Right kidney (tissue), 1 donor: ENCODE measurements around the gene RFC5.
"Not testable (repeated sequence)": the region's sequence is repeated elsewhere in the genome, so short reads cannot be mapped to it uniquely, and the experiment has no call there.

Source experiments
- DNase-seq: peaks from one replicate; pipeline ENCODE4 v3.0.0-alpha.2; 2016

RFC5 gene

DNA sequence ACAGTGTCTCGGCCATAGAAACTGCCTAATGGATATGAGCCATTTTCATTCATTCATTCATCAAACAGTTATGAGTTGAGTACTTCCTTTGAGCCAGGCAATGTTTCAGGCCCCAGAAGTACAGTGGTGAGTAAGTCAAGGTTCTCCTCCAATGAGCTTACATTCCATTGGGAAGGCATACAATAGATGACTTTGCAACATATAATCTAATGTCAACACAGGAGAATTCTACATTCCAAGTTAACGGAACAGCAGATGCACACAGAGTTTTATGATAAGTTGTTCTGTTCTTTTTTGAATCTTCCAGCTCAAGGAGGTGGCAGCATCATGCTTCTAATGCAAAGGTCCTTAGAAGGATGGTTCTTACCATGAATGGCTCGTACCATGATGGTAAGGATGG, 3.2 kb upstream of the RFC5 start:
- no peak for DNase-seq

DNA sequence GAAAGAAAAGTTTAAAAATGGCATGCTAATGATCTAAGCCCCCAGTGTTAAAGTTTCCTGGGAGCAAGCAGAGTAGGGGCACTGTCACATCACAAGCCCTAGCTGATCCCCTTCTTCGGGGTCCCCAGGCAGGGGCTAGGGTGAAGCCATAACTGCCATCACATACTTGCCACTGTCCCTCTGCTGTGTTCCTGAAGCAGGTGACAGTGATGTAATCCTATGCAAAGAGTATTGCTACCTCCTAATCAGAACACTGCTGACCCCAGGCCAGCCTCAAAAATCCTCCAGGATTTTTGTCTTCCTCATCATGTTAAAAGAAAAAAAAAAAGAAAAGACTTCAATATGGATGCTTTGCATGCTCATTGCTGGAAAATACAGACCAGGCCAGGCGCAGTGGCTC, 1.2 kb upstream of the RFC5 start:
- no peak for DNase-seq

DNA sequence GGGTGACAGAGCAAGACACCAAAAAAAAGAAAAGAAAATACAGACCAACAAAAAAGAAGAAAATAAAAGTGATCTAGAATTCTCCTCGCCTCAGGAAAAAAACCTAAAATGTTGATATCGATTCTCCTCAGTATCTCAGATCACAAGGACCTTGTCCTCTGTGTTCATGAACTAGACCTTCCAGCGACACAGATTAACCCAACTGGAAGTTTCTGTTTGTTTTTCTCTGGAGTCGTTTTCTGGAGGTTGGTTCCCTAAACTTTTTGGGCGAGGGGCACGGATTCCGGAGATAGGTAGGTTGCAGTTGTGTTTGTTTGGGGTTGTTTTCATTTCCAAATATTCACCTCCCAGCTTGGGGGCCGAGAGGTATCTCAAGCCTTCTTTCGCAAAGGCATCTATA, 559 bp upstream of the RFC5 start:
- DNase-seq: no peak

DNA sequence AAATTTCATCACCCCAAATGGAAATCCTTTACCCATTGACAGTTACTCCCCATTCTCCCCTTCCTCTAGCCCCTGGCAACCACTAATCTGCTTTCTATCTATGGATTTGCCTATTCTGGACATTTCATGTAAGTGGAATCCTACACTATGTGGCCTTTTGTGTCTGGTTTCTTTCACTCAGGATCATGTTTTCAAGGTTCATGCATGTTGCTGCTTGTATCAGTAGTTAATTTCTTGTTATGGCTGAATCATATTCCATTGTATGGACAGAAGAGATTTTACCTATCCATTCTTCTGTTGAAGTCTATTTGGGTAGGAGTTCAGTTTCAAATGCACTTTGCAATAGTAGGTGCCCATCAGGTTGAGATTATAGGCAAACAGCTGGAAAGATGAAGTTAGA, 1.4 kb downstream of the RFC5 start:
- no peak for DNase-seq

DNA sequence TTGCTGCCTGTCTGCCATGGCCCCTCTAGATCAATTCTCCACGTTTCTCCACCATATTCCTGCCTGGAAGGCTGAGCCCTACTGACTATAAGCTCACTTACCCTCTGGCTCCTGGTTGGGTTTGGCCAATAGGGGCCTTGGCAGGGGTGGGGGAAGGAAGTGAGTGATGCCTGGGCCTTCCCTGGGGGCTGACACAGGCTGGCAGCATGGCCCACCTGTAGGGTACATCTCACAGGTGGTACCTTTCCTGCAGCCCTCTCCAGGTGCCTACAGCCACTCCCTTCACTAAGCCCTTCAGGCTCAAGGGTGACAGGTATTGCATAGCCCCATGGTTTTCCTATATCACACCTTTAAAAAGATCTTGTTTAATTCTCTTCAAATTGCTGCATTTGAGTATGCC, 3.5 kb downstream of the RFC5 start:
- DNase-seq: no peak

DNA sequence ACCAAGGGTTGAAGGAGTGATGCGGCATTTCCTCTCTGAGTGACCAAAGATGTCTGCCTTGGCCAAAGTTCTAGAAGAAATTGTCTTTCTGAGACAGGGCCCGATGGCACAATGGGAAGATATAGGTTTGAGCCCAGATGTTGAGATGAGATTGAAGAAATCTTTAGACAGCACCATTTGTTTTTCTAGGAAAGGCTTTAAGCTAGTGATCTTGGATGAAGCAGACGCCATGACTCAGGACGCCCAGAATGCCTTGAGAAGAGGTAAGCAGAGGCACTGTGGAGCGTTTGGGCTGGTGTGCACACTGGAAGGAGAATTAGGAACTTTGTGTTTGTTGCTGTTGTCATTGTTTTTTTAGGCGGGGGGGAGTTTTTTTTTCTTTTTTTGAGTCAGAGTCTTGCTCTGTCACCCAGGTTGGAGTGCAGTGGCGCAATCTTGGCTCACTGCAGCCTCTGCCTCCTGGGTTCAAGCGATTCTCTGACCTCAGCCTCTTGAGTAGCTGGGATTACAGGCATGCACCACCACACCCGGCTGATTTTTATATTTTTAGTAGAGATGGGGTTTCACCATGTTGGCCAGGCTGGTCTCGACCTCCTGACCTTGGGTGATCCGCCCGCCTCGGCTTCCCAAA, 5.7 kb downstream of the RFC5 start:
- not testable (repeated sequence) for DNase-seq

DNA sequence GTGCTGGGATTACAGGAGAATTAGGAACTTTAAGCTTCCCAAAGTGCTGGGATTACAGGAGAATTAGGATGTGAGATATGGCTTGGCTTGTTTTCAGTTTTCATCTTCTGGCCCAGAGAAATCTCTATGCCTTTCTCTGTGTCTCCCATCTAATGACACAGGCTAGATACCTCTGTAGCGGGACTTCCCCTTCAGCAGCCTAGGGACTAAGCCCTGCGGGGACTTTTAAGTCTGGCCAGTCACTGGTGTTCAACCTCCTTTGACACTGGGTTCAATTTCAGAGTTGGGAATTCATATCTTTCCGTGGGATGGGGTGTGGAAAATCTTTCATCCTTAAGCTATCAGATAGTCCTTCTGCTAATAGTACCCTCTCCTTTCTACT, 6.2 kb downstream of the RFC5 start:
- DNase-seq: no peak

DNA sequence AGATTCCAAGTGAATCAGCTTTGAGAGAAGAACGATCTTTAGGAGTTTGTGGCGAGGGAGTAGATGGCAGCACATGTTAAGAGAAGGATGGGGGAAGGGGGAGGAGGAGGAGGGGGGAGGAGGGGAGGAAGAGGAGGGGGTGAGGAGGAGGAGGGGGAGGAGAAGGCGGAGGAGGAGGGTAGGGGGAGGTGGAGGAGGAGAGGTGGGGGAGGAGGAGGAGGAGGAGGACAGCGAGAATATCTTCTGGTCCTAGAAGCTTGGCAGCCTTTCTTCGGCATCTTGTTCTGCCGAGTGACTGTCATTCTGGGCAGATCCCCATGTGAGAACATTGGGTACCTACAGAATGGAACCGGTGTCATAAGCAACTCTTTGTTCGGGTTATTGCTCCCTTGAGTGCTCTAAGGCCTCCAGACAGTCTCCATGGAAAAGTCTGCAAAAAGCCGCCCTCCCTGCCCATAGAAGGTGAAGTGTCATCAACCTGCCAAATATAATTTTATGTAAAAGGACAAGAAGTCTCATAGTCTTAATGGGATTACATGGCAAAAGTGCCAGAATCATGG, 6.9 kb downstream of the RFC5 start:
- DNase-seq: no peak

DNA sequence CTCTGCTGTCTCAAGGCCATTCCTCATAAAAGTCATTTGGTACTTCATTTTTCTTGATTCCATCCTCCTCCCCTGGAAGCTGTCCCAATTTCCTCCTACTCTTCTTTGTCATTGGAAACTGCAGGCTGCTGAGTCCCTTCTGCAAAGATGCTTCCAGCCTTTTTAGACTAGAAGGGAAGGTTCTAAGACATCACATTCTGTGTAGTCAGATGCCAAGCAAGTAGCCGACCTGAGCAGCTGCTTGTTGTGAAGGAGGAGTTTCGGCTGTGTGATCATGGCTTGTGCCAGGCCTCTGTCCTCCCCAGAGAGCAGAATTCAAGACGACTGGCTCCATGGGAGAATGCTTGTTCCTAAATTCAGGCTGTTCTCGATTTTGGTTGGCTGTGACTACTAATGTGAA, 8.7 kb downstream of the RFC5 start:
- no peak for DNase-seq

DNA sequence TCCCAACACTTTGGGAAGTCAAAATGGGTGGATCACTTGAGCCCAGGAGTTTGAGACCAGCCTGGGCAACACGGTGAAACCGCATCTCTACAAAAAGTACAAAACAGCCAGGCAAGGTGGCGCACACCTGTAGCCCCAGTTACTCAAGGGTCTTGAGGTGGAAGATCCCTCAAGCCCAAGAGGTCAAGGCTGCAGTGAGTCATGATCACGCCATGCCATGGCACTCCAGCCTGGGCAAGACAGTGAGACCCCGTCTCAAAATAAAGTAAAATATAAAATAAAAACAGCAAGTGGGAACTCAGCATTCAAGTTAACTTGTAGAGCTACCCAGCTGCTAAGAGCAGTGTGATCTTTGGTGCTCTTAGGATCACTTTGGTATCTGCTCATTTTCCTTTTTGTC, 12.7 kb downstream of the RFC5 start:
- DNase-seq: no peak

DNA sequence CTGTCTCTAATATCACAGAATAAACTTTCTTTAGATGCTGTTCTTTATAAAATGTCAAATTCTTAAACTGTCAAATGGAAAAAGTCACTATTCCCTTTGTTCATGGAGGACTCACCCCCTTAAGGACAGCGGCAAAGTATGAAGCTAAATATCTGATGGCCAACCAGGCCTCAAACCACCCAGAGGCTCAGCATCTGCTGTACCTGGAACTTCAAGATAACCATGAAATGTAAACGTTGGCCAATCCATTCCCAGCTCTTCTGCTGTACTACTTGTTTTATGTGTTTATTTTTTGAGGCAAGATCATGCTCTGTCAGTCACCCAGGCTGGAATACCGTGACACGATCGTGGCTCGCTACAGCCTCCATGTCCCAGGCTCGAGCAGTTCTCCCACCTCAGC, 15.7 kb downstream of the RFC5 start:
- DNase-seq: no peak

DNA sequence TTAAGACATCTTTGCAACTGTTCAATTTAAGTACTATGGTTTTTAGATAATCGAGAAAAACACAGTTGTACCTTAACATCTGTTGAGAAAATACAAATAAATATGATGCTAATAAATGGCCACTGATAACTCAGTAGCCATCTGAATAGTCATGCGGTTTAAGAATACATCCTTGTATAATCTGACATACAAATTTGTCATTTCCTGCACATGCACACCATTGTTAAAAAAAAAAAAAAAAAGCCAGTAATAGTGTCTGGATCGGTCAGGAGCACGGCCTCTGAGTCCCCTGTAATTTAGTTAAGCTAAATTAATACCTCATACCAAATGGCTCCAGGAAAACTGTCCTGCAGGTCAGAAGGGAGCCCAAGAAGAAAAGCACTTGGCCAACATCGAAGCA, 16.8 kb downstream of the RFC5 start:
- DNase-seq: no peak

DNA sequence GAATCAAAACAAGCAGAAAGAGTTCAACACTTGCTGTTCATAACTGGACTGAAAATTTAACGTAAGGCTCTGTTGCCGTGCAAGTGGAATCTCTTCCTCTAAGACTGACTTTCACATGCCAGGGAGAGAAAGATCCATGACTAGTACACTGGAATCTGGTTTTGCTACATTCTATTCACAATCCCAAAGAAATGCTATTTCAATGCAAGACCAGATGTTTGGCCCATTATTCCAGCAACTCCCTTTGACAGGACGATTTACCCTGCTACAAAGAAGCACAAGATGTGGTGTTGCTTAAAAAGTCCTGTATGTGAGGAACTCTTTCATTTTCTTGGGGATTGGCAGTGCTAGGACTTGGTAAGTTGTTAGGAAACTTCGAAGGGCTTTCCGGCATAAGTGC, 17.4 kb downstream of the RFC5 start:
- DNase-seq: no peak

DNA sequence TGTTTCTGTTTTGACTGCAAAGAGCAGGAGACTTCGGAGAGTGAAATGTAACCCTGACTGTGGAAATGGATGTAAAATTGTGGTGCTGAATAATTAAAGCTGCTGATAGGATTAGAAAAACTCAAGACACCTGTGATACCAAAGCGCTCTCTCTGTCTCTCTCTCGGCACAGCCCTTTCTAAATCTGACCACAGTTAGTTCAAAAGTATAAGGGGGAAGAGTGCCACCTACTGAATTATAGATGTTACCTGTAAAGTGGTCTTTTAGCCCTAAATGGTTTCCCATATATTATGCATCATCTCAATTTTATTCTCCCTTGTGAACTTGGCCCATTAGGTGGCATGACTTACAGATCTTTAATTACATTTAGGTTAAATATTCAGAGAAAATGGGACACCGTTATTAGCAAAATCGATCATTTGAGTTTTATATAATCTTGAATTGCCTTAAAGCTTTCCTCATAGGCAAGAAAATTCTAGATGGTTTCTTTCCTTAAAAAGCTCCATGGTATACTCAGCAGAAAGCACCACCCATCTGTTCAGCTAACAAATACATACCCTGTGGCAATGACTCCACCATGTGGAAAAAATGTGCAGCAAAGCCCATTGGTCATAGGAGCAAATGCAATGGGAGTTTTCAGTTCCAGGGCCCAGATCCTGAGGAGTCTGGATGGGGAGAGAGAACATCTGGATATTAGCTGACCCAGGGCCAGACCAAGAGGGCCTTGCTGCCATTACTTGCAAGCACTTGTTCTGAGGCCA, 18.1 kb downstream of the RFC5 start:
- no peak for DNase-seq

DNA sequence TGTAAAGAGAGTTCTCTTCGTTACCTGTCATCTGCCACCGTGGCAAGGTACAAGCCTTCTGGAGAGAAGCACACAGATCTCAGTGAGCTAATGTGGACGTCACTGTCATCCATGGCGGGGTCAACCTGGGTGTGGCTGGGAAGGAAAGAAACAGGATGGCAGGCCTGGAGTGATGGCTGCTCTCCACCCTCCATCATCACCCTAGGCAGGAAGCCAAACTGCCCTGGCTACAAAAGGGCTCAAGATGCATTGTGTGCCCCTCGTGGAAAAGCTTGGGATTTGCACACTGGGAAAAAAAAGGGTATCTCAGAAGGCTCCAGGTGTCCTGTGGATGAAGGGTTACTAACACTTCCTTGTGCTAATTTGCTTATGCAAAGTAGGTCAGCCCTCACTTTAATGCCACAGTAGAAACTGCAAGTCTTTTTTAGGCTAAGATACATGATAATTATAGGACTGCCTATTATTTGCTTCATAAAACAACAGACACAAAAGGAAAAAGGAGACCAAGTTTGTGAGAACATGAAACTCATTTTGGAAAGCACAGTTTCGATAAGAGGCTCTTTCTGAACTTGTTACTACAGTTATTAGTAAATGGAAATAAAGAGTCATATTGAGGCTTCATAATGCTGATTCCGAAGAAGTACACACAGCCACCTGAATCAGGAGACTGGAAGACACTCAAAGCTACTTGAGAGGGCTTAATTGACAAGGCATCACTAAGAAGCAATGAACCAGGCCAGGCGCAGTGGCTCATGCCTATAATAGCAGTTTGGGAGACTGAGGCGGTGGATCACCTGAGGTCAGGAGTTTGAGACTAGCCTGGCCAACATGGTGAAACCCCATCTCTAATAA, 18.9 kb downstream of the RFC5 start:
- DNase-seq: no peak

DNA sequence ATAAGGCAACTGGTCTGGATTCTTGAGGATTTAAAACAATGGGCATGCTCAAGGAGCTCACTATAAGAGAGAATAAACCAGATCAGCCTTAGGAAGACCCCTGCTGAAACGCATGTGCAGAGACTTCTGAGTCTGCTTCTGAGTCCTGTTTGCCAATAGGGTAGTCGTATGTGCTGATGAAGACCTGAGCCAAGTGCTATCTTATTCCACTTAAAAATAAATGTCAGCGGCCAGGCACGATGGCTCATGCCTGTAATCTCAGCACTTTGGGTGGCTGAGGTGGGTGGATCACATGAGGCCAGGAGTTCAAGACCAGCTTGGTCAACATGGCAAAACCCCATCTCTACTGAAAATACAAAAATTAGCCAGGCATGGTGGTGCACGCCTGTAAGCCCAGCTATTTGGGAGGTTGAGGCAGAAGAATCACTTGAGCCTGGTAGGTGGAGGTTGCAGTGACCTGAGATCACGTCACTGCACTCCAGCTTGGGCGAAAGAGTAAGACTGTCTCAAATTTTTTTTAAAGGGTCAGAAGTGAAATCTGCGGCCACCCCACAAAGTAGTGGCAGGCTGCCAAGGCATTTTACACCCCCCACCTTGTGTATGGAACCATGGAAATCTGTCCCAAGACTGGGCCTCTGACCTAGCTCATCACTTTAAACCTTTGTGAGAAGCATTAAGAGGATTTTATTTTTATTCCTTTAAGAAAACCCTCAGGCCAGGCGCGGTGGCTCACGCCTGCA, 20.3 kb downstream of the RFC5 start:
- DNase-seq: no peak

DNA sequence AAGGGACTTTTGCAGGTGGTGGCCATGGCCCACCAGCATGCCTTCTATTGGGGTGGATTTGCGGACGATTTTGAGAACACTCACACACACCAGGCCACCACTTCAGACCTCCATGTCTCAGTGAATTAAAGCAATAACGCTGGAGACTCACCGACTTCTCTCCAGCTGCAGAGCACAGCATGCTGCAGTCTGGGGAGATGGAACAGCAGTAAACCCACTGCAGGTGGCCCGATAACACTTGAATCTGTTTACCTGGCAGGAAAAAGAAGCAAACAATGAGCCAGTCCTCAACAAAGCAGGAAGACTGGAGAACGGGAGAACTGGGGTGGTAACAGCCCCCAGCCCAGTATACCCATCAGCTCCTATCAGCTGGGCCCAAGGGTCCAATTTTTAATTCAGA, 21.6 kb downstream of the RFC5 start:
- DNase-seq: no peak

DNA sequence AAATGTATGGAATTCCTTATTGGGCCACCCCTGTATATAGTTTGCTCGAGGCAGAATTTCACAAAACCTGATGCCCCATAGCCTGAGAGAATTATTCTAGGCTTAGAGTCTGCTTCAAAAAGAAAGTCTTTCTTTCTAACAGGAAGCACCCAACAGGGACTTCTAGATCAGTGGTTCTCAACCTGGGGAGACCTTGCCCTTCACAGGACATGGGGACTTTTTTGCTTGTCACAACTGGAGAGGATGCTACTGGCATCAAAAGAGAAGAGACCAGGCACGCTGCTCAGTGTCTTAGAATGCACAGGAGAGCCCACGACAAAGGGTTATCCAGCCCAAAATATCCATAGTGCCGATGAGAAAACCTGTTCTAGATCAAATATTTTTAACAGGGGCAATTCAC, 25.6 kb downstream of the RFC5 start:
- no peak for DNase-seq

DNA sequence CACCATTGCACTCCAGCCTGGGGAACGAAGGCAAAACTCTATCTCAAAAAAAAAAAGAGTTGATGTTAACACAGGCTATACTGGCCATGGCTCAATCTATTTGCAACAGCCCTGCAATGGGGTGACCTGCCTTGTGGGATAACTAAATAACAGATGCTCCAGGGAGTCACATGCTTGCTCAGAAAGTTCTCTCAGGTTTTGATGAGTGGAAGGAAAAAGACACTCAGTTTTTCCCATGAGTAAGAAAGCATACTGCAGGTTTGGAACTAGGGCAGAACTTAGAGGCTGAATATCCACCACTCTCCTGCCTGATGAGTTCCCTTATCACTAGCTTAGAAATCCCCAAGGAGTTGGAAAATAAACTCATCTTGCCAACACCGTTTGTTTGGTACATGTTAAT, 27.6 kb downstream of the RFC5 start:
- no peak for DNase-seq

DNA sequence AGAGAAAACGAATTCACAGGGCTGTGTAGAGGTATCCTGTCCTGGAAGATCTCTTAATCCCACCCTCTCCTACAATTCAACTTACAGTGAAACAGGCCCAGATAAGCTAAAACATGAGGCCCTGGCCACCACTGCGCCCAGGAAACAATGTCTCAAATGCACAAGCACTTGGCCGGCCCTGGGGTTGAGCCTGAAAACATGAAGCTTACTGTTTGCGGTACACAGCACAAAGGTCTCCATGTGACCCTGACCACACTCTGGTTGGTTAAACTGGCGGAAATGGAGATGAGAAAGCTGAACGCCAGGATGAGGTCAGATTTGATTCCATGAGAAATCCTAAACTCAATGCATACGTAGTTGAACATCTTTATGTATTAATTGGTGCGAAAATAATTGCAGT, 28.1 kb downstream of the RFC5 start:
- DNase-seq: no peak

DNA sequence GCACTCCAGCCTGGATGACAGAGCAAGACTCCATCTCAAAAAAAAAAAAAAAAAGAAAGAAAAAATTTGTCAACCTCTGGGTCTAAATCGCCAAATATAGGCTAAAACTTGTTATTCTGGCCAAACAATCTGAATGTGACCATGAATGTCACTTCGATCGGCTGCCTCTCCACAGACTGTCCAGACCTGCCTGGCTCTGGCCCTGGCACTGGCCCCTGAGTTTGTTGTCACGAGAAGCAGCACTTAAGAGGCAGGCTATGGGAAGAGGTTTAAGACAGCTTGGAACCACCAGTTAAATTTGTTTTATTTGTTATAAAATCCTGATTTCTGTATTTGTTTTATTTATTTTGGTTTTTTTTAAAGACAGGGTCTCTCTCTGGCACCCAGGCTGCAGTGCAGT, 29.9 kb downstream of the RFC5 start:
- no peak for DNase-seq
